Spinal cord (tissue), 10 donors: ENCODE measurements around the gene ZDHHC12. TPM values are rescaled to one million over a fixed set of nuclear protein-coding genes. Genes with fewer than 3 reads are reported as not detected.

Experiments used
- DNase-seq, 6 donors: peaks; one replicate each; pipeline versions ENCODE4 v3.0.0 to v3.0.0-alpha.2; 2013 to 2015; ENCODE audit warnings: low spot score in 6 of 6, low read depth in 4 of 6
- H3K27ac ChIP-seq: one replicate; pipeline ENCODE4 v1.5.1; 2013; ENCODE audit warnings: low read depth, low read length, control low read depth
- H3K27me3 ChIP-seq: one replicate; pipeline ENCODE4 v1.6.1; 2013; ENCODE audit warnings: low read length; ENCODE audit not compliant: control insufficient read depth, insufficient read depth
- H3K36me3 ChIP-seq: one replicate; pipeline ENCODE4 v1.6.1; 2013; ENCODE audit warnings: low read length; ENCODE audit not compliant: control insufficient read depth, insufficient read depth
- H3K4me1 ChIP-seq: one replicate; pipeline ENCODE4 v1.6.1; 2013; ENCODE audit warnings: low read length; ENCODE audit not compliant: control insufficient read depth, insufficient read depth
- H3K4me3 ChIP-seq: one replicate; pipeline ENCODE4 v1.5.1; 2013; ENCODE audit warnings: low read depth, low read length, control low read depth
- H3K9me3 ChIP-seq: one replicate; pipeline ENCODE4 v1.6.1; 2013; ENCODE audit warnings: low read length; ENCODE audit not compliant: control insufficient read depth, insufficient read depth
- WGBS: methylation state at CpG from one replicate; pipeline ENCODE4 v1.1.5; 2013; ENCODE audit warnings: missing lambda C conversion rate; ENCODE audit not compliant: insufficient coverage; 5-methylcytosine and 5-hydroxymethylcytosine counted together
- polyA plus RNA-seq, 2 donors: library from polyadenylated mRNA; unstranded; fragments of 120-200 nt; gene quantifications; one replicate each; pipeline ENCODE4 v1.2.1, GENCODE V29; 2013; ENCODE audit not compliant: insufficient read length in 2 of 2
- total RNA-seq, 2 donors: library from RNA; depleted of rRNA in 1 of 2; stranded (reverse); fragments of 120-200 nt in 1 of 2; fragments of >200 nt in 1 of 2; gene quantifications; one replicate each; pipeline versions ENCODE4 v1.2.3 to v1.2.4, GENCODE V29; 2013 to 2014
- donor health status: healthy.

Gene ZDHHC12
- total and polyA plus RNA-seq, 4 donors: 3.5 to 15.0 (median 11.9) TPM

DNA sequence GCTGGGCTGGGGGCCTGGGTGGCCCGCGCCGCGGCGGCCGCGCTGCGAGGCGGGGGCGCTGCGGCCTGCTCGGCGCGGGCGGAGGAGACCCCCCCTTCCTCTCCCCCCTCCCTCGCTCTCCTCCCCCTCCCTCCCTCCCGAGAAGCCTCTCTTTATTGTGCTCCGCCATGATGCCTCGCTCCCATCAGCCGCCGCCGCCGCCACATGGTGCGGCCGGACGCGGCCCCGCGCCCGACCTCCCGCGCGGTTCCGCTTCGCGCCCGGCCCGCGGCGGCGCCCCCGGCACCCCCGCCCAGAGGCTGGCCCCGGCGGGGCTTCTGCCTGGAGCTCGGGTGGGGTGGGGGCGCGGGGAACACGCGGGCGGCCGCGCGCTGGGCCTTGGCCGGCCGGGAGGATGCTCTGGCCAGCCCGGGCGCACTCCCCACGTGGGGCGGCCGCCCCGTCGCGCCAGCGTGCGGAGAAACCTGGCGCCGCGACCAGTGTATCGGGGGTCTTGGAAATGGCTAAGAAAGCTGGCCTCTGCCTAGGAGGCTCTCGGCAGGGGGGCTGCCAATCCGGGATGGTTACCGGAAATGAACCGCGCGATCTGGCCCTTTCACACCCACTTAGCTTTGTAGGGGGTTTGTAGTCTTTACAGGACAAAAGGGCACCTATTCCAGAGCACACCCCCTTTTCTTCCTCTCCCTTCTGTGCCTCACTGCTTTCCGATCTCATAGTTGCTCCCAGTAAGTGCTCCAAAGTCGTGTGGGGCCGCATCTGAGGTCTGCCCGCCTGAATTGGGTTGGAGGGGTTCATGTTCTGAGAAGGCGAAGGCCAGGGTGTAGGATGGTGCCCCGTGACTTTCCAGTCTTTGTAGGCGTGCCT, 33.9 kb downstream of the ZDHHC12 start:
- DNase-seq: peak in 2 of 6 donors; percentile 85 to 87

DNA sequence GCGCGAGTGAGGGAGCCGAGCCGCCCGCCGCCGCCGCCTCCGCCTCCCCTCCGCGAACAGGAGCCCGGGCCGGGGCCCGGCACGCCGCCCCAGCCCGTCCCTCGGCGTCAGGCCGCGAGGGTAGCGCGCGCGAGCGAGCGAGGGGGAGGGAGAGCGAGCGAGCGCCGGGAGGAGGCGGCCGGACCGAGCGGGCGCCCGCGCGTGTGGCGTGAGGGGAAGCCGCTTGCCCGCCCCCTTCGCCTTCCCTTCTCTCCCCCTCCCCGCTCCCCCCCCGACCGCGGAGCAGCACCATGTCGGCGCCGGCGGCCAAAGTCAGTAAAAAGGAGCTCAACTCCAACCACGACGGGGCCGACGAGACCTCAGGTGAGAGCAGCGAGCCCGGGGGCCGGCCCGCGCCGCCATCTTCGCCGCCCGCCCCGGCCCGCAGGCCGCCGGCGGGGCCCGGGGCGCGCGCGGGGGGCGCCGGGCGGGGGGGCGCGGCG, 34.6 kb downstream of the ZDHHC12 start:
- Histone ChIP-seq H3K9me3 (no peaks in the 10 kb centered on the region), H3K27ac (peak overlapping the region; percentile 84), H3K4me3 (peak overlapping the region; percentile 46), H3K27me3 (peaks cover 3% of the 10 kb centered on the region), H3K4me1 (peaks cover 22% of the 10 kb centered on the region), H3K36me3 (peaks cover 13% of the 10 kb centered on the region)
- WGBS: 0% methylated on average over 58 of the region's 80 CpGs
- DNase-seq: peak in 1 of 6 donors; percentile 85

More for the DNA sequence above, 33.9 kb downstream of the ZDHHC12 start:
- H3K4me1 ChIP-seq: peaks cover 15% of the 10 kb centered on the region
- under 1% methylated on average over 58 of the region's 83 CpGs for WGBS
- H3K9me3 ChIP-seq: no peaks in the 10 kb centered on the region
- peak overlapping the region; percentile 64 for H3K27ac ChIP-seq
- H3K4me3 ChIP-seq: peak overlapping the region; percentile 83
- peaks cover 13% of the 10 kb centered on the region for H3K36me3 ChIP-seq
- no peaks in the 10 kb centered on the region for H3K27me3 ChIP-seq

DNA sequence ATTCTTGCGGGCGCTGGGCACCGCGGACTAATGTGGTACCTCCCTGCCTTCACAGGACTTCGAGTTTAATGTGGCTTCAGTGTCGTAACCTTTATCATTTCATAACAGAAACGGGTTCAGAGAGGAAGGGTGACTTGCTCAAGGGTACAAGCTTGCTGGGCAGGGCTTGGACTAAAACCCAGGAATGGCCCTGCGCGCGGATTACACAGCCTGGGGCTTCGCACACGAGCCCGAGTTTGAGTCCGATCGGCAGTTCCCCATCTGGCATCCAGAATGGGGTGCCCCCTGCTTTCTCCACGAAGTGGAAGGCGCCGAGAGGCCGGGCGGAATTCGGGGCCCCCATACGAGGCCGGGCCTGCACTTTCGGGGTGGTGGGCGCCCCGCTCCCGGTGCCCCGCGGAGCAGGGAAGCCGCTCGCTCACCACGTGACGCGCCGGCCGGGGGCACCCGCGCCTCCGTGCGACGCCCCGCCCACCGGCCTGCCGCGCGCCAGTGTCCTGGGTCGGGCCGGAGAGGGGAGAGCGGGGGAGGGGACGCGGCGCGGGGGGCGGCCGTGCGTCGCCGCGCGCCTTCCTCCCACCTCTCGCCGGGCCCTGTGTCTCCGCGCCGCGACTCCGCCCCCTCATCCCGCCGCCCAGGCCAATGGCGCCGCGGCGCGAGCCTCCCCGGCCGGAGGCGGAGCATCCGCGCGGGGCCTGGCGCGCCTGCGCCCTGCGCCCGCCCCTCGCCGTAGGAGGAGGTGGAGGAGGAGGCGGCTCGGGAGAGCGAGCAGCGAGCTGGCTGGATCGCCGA, 35.2 kb downstream of the ZDHHC12 start, which contains the start of gene SET:
TSS of gene SET (plus strand) at position 722 of the 792 bp plus-strand sequence. CDS start 361 bp downstream, outside the sequence.
- H3K9me3 ChIP-seq: no peaks in the 10 kb centered on the region
- peaks cover 28% of the 10 kb centered on the region for H3K4me1 ChIP-seq
- peak within 1 kb of the TSS; percentile 97 for H3K27ac ChIP-seq
- DNase-seq: peak; percentile 79 to 98 (median 90)
- 2% methylated on average over 91 of the region's 93 CpGs for WGBS
- H3K27me3 ChIP-seq: peaks cover 6% of the 10 kb centered on the region
- peaks cover 8% of the 10 kb centered on the region for H3K36me3 ChIP-seq
- H3K4me3 ChIP-seq: peak within 1 kb of the TSS; percentile 83

DNA sequence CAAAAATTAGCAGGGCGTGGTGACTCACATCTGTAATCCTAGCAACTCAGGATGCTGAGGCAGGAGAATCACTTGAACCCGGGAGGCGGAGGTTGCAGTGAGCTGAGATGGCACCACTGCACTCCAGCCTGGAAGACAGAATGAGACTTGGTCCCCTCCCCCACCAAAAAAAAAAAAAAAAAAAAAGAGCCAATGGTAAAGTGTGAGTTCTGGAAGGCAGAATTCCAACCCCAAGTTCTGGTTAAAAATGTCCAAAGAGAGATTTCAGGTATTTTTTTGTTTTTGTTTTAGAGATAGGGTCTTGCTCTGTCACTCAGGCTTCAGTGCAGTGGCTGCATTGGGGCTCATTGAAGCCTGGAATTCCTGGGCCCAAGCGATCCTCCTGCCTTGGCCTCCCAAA, 36.5 kb downstream of the ZDHHC12 start:
- peaks cover 9% of the 10 kb centered on the region for H3K27me3 ChIP-seq
- H3K27ac ChIP-seq: no peak overlapping the region
- peaks cover 34% of the 10 kb centered on the region for H3K4me1 ChIP-seq
- no peaks in the 10 kb centered on the region for H3K9me3 ChIP-seq
- DNase-seq: no peak
- no peak overlapping the region for H3K4me3 ChIP-seq
- H3K36me3 ChIP-seq: peaks cover 5% of the 10 kb centered on the region
- 100% methylated on average over 2 of the region's 4 CpGs for WGBS

DNA sequence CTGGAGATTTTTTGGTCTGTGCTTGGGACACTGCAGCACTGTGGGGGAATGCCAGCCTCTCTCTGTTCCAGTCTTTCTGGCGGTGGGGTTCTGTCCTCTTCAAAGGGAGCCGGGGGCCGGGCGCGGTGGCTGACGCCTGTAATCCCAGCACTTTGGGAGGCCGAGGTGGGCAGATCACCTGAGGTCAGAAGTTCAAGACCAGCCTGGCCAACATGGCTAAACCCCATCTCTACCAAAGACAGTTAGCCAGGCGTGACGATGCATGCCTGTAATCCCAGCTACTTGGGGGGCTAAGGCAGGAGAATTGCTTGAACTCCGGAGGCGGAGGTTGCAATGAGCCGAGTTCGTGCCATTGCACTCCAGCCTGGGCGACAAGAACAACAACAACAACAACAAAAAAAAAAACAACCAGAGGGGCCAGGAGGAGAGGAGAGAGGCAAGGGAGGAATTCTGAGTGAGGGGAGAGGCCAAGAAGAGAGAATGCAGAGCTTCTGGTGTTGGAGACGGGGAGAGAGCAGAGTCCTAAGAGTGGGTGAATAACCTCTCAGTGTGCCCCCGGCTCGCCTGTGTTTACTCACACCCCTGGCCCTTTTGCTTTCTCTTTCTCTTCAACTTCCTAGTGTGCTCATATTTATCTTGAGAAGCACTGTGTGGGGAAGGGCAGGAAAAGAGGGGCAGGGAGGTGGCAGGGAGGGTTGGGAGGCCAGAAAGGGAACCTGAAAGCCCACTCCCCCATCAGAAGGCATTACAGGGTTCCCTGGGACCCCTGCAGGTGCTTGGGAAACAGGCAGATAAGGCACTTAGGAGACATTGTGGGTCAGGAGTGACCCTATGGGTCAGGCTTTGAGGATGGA, 38.1 kb downstream of the ZDHHC12 start:
- H3K27ac ChIP-seq: no peak overlapping the region
- no peak overlapping the region for H3K4me3 ChIP-seq
- no peaks in the 10 kb centered on the region for H3K9me3 ChIP-seq
- DNase-seq: no peak
- peaks cover 34% of the 10 kb centered on the region for H3K4me1 ChIP-seq
- no peaks in the 10 kb centered on the region for H3K36me3 ChIP-seq
- WGBS: 69% methylated on average over 8 of the region's 17 CpGs
- H3K27me3 ChIP-seq: peaks cover 9% of the 10 kb centered on the region

DNA sequence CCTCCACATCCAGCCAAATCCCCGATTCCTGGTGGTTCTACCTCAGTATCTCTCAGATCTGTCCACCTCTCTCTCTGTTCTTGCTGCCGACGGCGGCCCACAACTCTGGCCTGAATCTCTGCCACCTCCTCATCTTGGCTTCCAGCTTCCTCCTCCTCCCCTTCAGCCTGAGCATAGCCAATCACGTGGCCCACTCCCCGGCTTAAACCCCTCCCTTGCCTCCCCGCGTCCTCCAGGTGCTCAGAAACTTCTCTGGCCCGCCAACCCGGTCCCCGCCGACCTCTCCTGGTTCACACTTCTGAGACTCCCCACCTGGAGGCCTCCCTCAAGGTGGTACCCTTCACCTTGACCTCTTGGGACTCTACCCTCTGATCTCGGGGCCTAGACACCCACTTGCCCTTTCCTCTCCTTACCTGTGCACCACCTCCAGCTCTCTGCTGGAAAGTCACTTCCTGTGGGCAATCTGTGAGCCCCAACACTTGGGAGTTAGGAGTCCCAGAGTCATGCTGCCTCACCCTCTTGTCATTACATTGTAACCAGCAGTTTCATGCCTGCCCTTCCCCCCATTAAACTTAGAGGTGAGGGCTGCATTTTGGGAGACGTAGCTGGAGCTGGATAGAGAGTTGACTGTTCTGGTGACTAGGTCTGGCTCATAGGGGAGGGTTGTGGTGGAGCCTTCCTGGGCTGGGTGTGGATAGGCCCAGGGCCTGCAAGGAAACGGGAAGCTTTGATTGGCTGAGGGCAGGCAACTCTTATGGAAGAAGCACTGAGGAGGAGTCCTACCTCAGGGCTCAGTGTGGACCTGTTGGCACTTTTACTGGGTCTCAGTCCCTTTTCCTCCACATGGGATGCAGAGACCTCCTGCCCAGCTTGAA, 39.4 kb downstream of the ZDHHC12 start:
- H3K4me3 ChIP-seq: peak overlapping the region; percentile 62
- WGBS: 19% methylated on average over 15 of the region's 15 CpGs
- peak overlapping the region; percentile 61 for H3K27ac ChIP-seq
- H3K27me3 ChIP-seq: peaks cover 9% of the 10 kb centered on the region
- H3K4me1 ChIP-seq: peaks cover 30% of the 10 kb centered on the region
- no peaks in the 10 kb centered on the region for H3K36me3 ChIP-seq
- DNase-seq: peak in 2 of 6 donors; percentile 26 to 67
- H3K9me3 ChIP-seq: no peaks in the 10 kb centered on the region

DNA sequence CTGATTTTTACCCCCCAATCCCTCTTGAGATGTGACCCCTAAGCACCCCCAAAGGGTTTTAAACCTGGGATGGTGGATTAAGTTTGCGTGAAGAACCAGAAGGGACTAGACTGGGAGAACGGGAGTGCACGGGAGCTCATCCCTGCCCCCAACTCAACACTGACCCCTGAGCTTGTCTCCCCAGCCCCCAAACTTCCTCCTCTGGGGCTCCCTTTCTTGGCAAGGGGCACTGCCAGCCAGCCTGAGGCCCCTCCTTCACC, 39.9 kb downstream of the ZDHHC12 start:
- DNase-seq: peak in 1 of 6 donors; percentile 20
- no peaks in the 10 kb centered on the region for H3K9me3 ChIP-seq
- WGBS: no CpG with 5 or more reads among the region's 3 CpGs
- peak overlapping the region; percentile 61 for H3K27ac ChIP-seq
- peaks cover 9% of the 10 kb centered on the region for H3K27me3 ChIP-seq
- peak overlapping the region; percentile 62 for H3K4me3 ChIP-seq
- no peaks in the 10 kb centered on the region for H3K36me3 ChIP-seq
- peaks cover 30% of the 10 kb centered on the region for H3K4me1 ChIP-seq

DNA sequence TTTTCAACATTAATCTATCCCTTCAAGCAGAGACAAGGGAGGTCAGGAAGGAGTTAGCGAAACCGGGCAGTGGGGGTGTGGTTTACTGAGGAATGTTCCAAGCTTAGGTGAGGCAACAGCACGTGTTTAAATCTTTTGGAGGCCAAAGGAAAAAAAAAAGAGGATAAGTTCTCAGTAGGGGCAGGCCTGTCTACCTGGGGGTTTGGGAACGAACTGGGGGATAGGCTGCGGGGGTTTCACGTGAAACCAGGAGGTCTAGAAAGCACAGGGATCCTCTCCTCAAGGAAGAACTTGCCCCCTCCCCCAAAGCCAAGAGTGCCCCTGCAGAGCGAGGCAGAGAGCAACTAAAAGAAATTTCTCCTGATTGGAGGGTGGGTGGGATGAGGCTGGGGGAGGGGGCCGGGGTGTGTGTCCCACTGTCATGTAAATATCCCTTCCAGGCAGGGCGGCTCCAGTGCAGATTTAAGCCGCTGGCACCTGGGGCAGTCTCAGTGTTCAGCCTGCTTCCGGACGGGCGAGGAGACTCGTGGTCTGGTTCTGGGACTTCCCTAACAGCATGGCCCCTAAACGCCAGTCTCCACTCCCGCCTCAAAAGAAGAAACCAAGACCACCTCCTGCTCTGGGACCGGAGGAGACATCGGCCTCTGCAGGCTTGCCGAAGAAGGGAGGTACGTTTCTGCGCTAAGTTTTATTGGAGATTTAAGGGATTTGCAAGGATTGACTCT, 40.4 kb downstream of the ZDHHC12 start:
- Histone ChIP-seq H3K4me3 (peak overlapping the region; percentile 62), H3K27ac (peak overlapping the region; percentile 61), H3K27me3 (peaks cover 9% of the 10 kb centered on the region), H3K4me1 (peaks cover 28% of the 10 kb centered on the region), H3K9me3 (no peaks in the 10 kb centered on the region), H3K36me3 (no peaks in the 10 kb centered on the region)
- peak in 1 of 6 donors; percentile 21 for DNase-seq
- 8% methylated on average over 10 of the region's 21 CpGs for WGBS
